ENCODE measurements around the gene TNXB. TPM values are rescaled to one million over a fixed set of nuclear protein-coding genes. Genes with fewer than 3 reads are reported as not detected.
A peak's percentile ranks its signal among the peaks of the same experiment; 100 is the strongest.

The TNXB gene
- total and polyA plus RNA-seq, 9 of the 15 experiments (the other 6 are each of a cell fraction or from before 2014, with no cell fraction given): 0.14 to 28.1 (median 12.4) TPM

- peaks cover 29 to 43% of the 10 kb centered on the region in 2 experiments for H3K4me1 ChIP-seq (replicated peaks in 1 of 2; ENCODE audit: control insufficient read depth in 2 of 2, insufficient read depth in 2 of 2, low read length in 2 of 2)
- H3K9ac ChIP-seq (ENCODE audit: insufficient read depth in 1 of 2, low read depth in 2 of 2, low read length in 2 of 2): no peak overlapping the region
- WGBS (ENCODE audit: insufficient coverage, low coverage, missing lambda C conversion rate): 57% methylated on average over 7 of the region's 7 CpGs
- H3K9me3 ChIP-seq (replicated peaks; ENCODE audit: control insufficient read depth, insufficient read depth, low read depth, low read length): no peaks in the 10 kb centered on the region
- no peaks in the 10 kb centered on the region for H4K20me1 ChIP-seq (replicated peaks; ENCODE audit: control insufficient read depth, insufficient read depth, low read length)
- H3K27me3 ChIP-seq (ENCODE audit: control insufficient read depth in 2 of 2, insufficient read depth in 2 of 2, low read length in 2 of 2): peaks cover 0 to 5% of the 10 kb centered on the region in 2 experiments; a peak in 2 of 5 replicates
- intact Hi-C loops (cut with micrococcal nuclease) (loop anchor here (10.0 kb wide), 1 partner anchor 303 kb away; no protein-coding TSS in a partner anchor), in situ Hi-C loops (cut with MboI) (no loop called here)
- DNase-seq (ENCODE audit: extremely low read depth in 1 of 4, low spot score in 3 of 4) (no peak), FAIRE-seq (no peak), ATAC-seq (no peak)
- H3K36me3 ChIP-seq (ENCODE audit: control insufficient read depth, insufficient read depth, low read length): peaks cover 11% of the 10 kb centered on the region; the same call in 1 of the 3 replicates
- BruUV-seq (replicated peaks): no TSS peak
- H3K9me1 ChIP-seq (ENCODE audit: control insufficient read depth, insufficient read depth, low read length): peaks cover 2% of the 10 kb centered on the region
- H3K27ac ChIP-seq (ENCODE audit: extremely low read depth, low read depth, low read length): no peak overlapping the region
- no peak overlapping the region for H3K4me3 ChIP-seq
- H3K4me2 ChIP-seq (ENCODE audit: insufficient read depth, low read length): no peak overlapping the region
- CTCF ChIA-PET (ENCODE audit: low intra/inter-chr PET ratio): no interaction called here
- TF ChIP-seq, protein P1, sequence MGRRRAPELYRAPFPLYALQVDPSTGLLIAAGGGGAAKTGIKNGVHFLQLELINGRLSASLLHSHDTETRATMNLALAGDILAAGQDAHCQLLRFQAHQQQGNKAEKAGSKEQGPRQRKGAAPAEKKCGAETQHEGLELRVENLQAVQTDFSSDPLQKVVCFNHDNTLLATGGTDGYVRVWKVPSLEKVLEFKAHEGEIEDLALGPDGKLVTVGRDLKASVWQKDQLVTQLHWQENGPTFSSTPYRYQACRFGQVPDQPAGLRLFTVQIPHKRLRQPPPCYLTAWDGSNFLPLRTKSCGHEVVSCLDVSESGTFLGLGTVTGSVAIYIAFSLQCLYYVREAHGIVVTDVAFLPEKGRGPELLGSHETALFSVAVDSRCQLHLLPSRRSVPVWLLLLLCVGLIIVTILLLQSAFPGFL (CRISPR knock-in tag; IDR thresholded peaks at IDR 0.05): no peak
- TF ChIP-seq SP1 (CRISPR knock-in tag; IDR thresholded peaks at IDR 0.05) (0 out of 2 replicates have a peak, but pooled peaks have one; percentile 25), ZNF395 (CRISPR knock-in tag; IDR thresholded peaks at IDR 0.05) (no peak), SNRNP70 (optimal IDR thresholded peaks at IDR 0.05; ENCODE audit: low read depth, low read length) (no peak), KDM1A (IDR thresholded peaks at IDR 0.05) (0 out of 4 replicates have a peak, but pooled peaks of 1 of the 2 experiments have one; percentile 19), ZNF197 (CRISPR knock-in tag; IDR thresholded peaks at IDR 0.05; ENCODE audit: low read depth) (no peak), SAFB (IDR thresholded peaks at IDR 0.05; ENCODE audit: borderline replicate concordance, low read depth, low read length) (no peak), RFX1 (IDR thresholded peaks at IDR 0.05) (no peak), HCFC1 (IDR thresholded peaks at IDR 0.05; ENCODE audit: low read depth, low read length) (no peak)
- TF ChIP-seq, protein P2, sequence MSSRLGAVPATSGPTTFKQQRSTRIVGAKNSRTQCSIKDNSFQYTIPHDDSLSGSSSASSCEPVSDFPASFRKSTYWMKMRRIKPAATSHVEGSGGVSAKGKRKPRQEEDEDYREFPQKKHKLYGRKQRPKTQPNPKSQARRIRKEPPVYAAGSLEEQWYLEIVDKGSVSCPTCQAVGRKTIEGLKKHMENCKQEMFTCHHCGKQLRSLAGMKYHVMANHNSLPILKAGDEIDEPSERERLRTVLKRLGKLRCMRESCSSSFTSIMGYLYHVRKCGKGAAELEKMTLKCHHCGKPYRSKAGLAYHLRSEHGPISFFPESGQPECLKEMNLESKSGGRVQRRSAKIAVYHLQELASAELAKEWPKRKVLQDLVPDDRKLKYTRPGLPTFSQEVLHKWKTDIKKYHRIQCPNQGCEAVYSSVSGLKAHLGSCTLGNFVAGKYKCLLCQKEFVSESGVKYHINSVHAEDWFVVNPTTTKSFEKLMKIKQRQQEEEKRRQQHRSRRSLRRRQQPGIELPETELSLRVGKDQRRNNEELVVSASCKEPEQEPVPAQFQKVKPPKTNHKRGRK (tag; IDR thresholded peaks at IDR 0.05): no peak
- no peak overlapping the region for H2AFZ ChIP-seq (ENCODE audit: low read depth, low read length)
- H3K79me2 ChIP-seq (ENCODE audit: control insufficient read depth, insufficient read depth, low read length): no peaks in the 10 kb centered on the region
- POLR2A ChIA-PET: interaction anchor here (1.5 to 4.9 kb wide), 4 partner anchors 7 to 84 kb away, joined by 3 to 38 read pairs (median 16); no protein-coding TSS in a partner anchor
Measured at GRCh38 chr6:32111424-32112066, 2.4 kb upstream of the TNXB start.

Measured in K562 (cell line).